Left lung (tissue), 10 donors: ENCODE results near the gene ATG12. TPM values are rescaled to one million over a fixed set of nuclear protein-coding genes. Genes with fewer than 3 reads are reported as not detected.
"Not testable (repeated sequence)": the region's sequence is repeated elsewhere in the genome, so short reads cannot be mapped to it uniquely, and the experiment has no call there.

ENCODE experiments used
- ATAC-seq: fragments of 200-7000 bp; cut with Tn5 transposase; one replicate; pipeline ENCODE4 v1.9.1; 2020; ENCODE audit warnings: moderate library complexity
- DNase-seq, 4 donors: peaks; one replicate each; pipeline ENCODE4 v3.0.0-alpha.2; 2013 to 2020
- H3K27ac ChIP-seq, 2 donors: fragments of 200-600 bp; sonication (generic) in 1 of 2; one replicate each; pipeline versions ENCODE4 v1.5.0 to v1.8.0; 2020 to 2021
- H3K27me3 ChIP-seq, 2 donors: fragments of 200-600 bp; sonication (generic) in 1 of 2; one replicate each; pipeline versions ENCODE4 v1.5.0 to v1.8.0; 2020 to 2021
- H3K36me3 ChIP-seq, 2 donors: fragments of 200-600 bp; sonication (generic) in 1 of 2; one replicate each; pipeline versions ENCODE4 v1.5.0 to v1.8.0; 2020 to 2021
- H3K4me1 ChIP-seq, 2 donors: fragments of 200-600 bp; one replicate each; pipeline ENCODE4 v1.8.0; 2021
- H3K4me3 ChIP-seq, 2 donors: fragments of 200-600 bp; sonication (generic) in 1 of 2; one replicate each; pipeline versions ENCODE4 v1.5.0 to v1.8.0; 2020 to 2021; ENCODE audit warnings: mild to moderate bottlenecking in 1 of 2
- H3K9me3 ChIP-seq, 2 donors: fragments of 200-600 bp; sonication (generic) in 1 of 2; one replicate each; pipeline versions ENCODE4 v1.5.0 to v1.8.0; 2020 to 2021
- intact Hi-C, 2 donors: fragments of 100-400 bp; cut with DNase I; formaldehyde crosslinking; loops; one replicate each; pipeline versions ENCODE4 v1.11.2 to v1.14.2; 2022
- polyA plus RNA-seq, 6 donors: library from polyadenylated mRNA; unstranded; fragments of 120-200 nt; gene quantifications; one replicate each; pipeline ENCODE4 v1.2.1, GENCODE V29; 2013; ENCODE audit not compliant: insufficient read length in 6 of 6
- total RNA-seq, 2 donors: library from RNA; stranded (reverse); fragmentation: NEBNext Ultra II Directional; extraction: Animal tissue kit (Norgen Biotek cat#: 25700); gene quantifications; one replicate each; pipeline ENCODE4 v1.2.1, GENCODE V29; 2021
- TF ChIP-seq, protein P1 (sequence below), 2 donors: fragments of 200-600 bp; sonication (generic) in 1 of 2; IDR thresholded peaks; one replicate each; pipeline versions ENCODE4 v1.5.0 to v1.8.0; 2021; ENCODE audit warnings: antibody characterized with exemption in 2 of 2
- donor health status: DM: no; HTN: yes; CAD: no.
- donor health status: DM: no; HTN: no; CAD: no.

The ATG12 gene
- total and polyA plus RNA-seq, 8 donors: 31.5 to 93.9 (median 75.3) TPM

DNA sequence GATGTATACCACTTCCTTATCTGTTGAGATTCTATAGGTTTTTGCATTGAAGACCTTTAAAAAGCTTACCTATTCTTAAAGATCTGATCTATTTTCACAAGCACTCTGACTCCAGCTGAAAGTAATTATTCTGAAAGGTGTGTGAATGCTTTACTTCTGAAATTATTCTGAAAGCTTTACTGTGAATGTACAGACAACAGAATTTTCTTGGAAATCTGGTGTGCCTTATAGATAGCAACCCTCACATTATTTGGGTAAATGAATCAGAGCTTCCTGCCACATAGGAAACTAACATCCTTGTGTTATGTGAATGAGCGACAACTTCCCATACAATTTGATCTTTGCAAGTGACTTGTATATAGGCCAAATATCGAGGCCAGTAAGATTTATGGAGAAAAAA lies 31.4 kb downstream of the ATG12 start:
- Histone ChIP-seq H3K4me3 (no peak overlapping the region), H3K36me3 (no peaks in the 10 kb centered on the region), H3K9me3 (no peaks in the 10 kb centered on the region), H3K4me1 (no peaks in the 10 kb centered on the region), H3K27ac (no peak overlapping the region), H3K27me3 (peaks cover 15 to 30% of the 10 kb centered on the region in 2 donors)
- intact Hi-C loops: no loop called here
- TF ChIP-seq, protein P1, sequence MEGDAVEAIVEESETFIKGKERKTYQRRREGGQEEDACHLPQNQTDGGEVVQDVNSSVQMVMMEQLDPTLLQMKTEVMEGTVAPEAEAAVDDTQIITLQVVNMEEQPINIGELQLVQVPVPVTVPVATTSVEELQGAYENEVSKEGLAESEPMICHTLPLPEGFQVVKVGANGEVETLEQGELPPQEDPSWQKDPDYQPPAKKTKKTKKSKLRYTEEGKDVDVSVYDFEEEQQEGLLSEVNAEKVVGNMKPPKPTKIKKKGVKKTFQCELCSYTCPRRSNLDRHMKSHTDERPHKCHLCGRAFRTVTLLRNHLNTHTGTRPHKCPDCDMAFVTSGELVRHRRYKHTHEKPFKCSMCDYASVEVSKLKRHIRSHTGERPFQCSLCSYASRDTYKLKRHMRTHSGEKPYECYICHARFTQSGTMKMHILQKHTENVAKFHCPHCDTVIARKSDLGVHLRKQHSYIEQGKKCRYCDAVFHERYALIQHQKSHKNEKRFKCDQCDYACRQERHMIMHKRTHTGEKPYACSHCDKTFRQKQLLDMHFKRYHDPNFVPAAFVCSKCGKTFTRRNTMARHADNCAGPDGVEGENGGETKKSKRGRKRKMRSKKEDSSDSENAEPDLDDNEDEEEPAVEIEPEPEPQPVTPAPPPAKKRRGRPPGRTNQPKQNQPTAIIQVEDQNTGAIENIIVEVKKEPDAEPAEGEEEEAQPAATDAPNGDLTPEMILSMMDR (IDR thresholded peaks at IDR 0.05): no peak
- DNase-seq: no peak
- ATAC-seq: no peak

DNA sequence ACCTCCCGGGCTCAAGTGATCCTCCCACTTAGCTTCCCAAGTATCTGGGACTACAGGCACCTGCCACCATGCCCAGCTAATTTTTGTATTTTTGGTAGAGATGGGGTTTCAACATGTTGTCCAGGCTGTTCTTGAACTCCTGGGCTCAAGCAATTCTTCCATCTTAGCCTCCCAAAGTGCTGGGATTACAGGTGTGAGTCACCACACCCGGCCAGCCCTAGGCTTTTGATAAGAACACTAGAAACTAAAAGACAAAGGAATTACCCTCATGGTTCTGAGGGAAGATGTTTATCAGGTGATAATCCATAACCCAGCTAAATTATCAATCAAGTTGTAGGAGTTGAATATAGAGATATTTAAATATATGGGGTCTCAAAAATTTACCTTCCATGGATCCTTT lies 33.3 kb downstream of the ATG12 start:
- intact Hi-C loops, H3K4me3 ChIP-seq, H3K4me1 ChIP-seq, H3K36me3 ChIP-seq, DNase-seq, H3K9me3 ChIP-seq, H3K27ac ChIP-seq, ATAC-seq: not testable (repeated sequence)
- peaks cover 0 to 11% of the 10 kb centered on the region in 2 donors for H3K27me3 ChIP-seq

DNA sequence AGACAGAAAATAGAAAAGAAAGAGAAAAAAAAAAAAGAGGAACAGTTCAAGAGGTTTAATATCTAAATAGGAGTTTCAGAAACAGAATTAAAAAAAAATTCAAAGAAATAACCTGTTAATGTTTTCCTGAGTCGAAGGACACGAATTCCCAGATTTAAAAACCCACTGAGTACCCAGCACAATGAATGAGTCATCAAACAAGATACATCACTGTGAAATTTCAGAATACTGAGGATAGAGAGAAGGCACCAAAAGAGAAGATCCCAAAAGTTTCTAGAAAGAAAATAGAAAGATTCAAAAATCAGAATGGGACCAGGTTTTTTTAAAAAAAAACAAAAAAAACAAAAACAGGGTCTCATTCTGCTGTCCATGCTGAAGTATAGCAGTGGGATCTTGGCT lies 33.7 kb downstream of the ATG12 start:
- intact Hi-C loops: no loop called here
- ATAC-seq (no peak), DNase-seq (no peak)
- TF ChIP-seq, protein P1 (IDR thresholded peaks at IDR 0.05): no peak
- Histone ChIP-seq H3K36me3 (no peaks in the 10 kb centered on the region), H3K9me3 (no peaks in the 10 kb centered on the region), H3K27ac (no peak overlapping the region), H3K4me3 (no peak overlapping the region), H3K27me3 (peaks cover 0 to 7% of the 10 kb centered on the region in 2 donors), H3K4me1 (no peaks in the 10 kb centered on the region)

- TF ChIP-seq, protein P1 (IDR thresholded peaks at IDR 0.05): no peak
- H3K27me3 ChIP-seq: peaks cover 0 to 2% of the 10 kb centered on the region in 2 donors
- no peak overlapping the region for H3K27ac ChIP-seq
- no peaks in the 10 kb centered on the region for H3K4me1 ChIP-seq
- intact Hi-C loops: no loop called here
- H3K9me3 ChIP-seq: no peaks in the 10 kb centered on the region
- H3K36me3 ChIP-seq: no peaks in the 10 kb centered on the region
- no peak overlapping the region for H3K4me3 ChIP-seq
- DNase-seq (no peak), ATAC-seq (no peak)
Measured at GRCh38 chr5:115806986-115807653, 34.2 kb downstream of the ATG12 start.

- no peak for ATAC-seq
- H3K27ac ChIP-seq: no peak overlapping the region
- no peaks in the 10 kb centered on the region for H3K27me3 ChIP-seq
- no peaks in the 10 kb centered on the region for H3K4me1 ChIP-seq
- no peaks in the 10 kb centered on the region for H3K36me3 ChIP-seq
- H3K4me3 ChIP-seq: no peak overlapping the region
- intact Hi-C loops: no loop called here
- no peak for DNase-seq
- no peaks in the 10 kb centered on the region for H3K9me3 ChIP-seq
- TF ChIP-seq, protein P1 (IDR thresholded peaks at IDR 0.05): no peak
Measured at GRCh38 chr5:115801984-115802383, 39.4 kb downstream of the ATG12 start.

GRCh38 chr5:115801152-115801551 lies 40.2 kb downstream of the ATG12 start:
- Histone ChIP-seq H3K27ac (no peak overlapping the region), H3K4me3 (no peak overlapping the region), H3K4me1 (no peaks in the 10 kb centered on the region), H3K27me3 (no peaks in the 10 kb centered on the region), H3K9me3 (no peaks in the 10 kb centered on the region), H3K36me3 (no peaks in the 10 kb centered on the region)
- ATAC-seq: no peak
- intact Hi-C loops: no loop called here
- no peak for DNase-seq
- TF ChIP-seq, protein P1 (IDR thresholded peaks at IDR 0.05): no peak
